Measurements from ENCODE around the gene DHX30. TPM values are rescaled to one million over a fixed set of nuclear protein-coding genes. Genes with fewer than 3 reads are reported as not detected.
A peak's percentile ranks its signal among the peaks of the same experiment; 100 is the strongest.

DHX30 gene
- total RNA-seq, 2 donors from 2014 or later: 48.8 to 93.8 TPM

- no peak overlapping the region for H3K4me3 Mint-ChIP-seq
- peaks cover 91% of the 10 kb centered on the region for H3K36me3 Mint-ChIP-seq (ENCODE audit: low read depth)
- H3K9me3 Mint-ChIP-seq: no peaks in the 10 kb centered on the region
- no peaks in the 10 kb centered on the region for H3K4me1 Mint-ChIP-seq
- no peak overlapping the region for H3K27ac Mint-ChIP-seq
- no peak for ATAC-seq (replicated peaks)
- no peaks in the 10 kb centered on the region for H3K27me3 Mint-ChIP-seq
Observed at GRCh38 chr3:47846186-47846879, 43.4 kb downstream of the DHX30 start.

GRCh38 chr3:47846880-47847248 is 43.9 kb downstream of the DHX30 start:
- no peak for ATAC-seq (replicated peaks)
- H3K9me3 Mint-ChIP-seq: no peaks in the 10 kb centered on the region
- peaks cover 86% of the 10 kb centered on the region for H3K36me3 Mint-ChIP-seq (ENCODE audit: low read depth)
- no peaks in the 10 kb centered on the region for H3K27me3 Mint-ChIP-seq
- no peak overlapping the region for H3K4me3 Mint-ChIP-seq
- H3K27ac Mint-ChIP-seq: no peak overlapping the region
- no peaks in the 10 kb centered on the region for H3K4me1 Mint-ChIP-seq

GRCh38 chr3:47847260-47847659 is 44.3 kb downstream of the DHX30 start:
- H3K4me3 Mint-ChIP-seq: no peak overlapping the region
- peaks cover 85% of the 10 kb centered on the region for H3K36me3 Mint-ChIP-seq (ENCODE audit: low read depth)
- no peak overlapping the region for H3K27ac Mint-ChIP-seq
- H3K27me3 Mint-ChIP-seq: no peaks in the 10 kb centered on the region
- H3K4me1 Mint-ChIP-seq: no peaks in the 10 kb centered on the region
- no peak for ATAC-seq (replicated peaks)
- no peaks in the 10 kb centered on the region for H3K9me3 Mint-ChIP-seq

GRCh38 chr3:47847801-47848518 is 45.0 kb downstream of the DHX30 start:
- Mint-ChIP-seq H3K4me1 (no peaks in the 10 kb centered on the region), H3K9me3 (no peaks in the 10 kb centered on the region), H3K27ac (no peak overlapping the region), H3K36me3 (ENCODE audit: low read depth) (peaks cover 81% of the 10 kb centered on the region), H3K27me3 (no peaks in the 10 kb centered on the region), H3K4me3 (no peak overlapping the region)
- ATAC-seq (replicated peaks): no peak

- no peak overlapping the region for H3K27ac Mint-ChIP-seq
- ATAC-seq (replicated peaks): no peak
- no peaks in the 10 kb centered on the region for H3K9me3 Mint-ChIP-seq
- H3K36me3 Mint-ChIP-seq (ENCODE audit: low read depth): peaks cover 76% of the 10 kb centered on the region
- no peak overlapping the region for H3K4me3 Mint-ChIP-seq
- no peaks in the 10 kb centered on the region for H3K4me1 Mint-ChIP-seq
- H3K27me3 Mint-ChIP-seq: no peaks in the 10 kb centered on the region
Observed at GRCh38 chr3:47848599-47849117, 45.7 kb downstream of the DHX30 start.

GRCh38 chr3:47849186-47849698 is 46.3 kb downstream of the DHX30 start:
- Mint-ChIP-seq H3K27me3 (no peaks in the 10 kb centered on the region), H3K9me3 (no peaks in the 10 kb centered on the region), H3K4me1 (no peaks in the 10 kb centered on the region), H3K27ac (peak overlapping the region; percentile 63), H3K4me3 (no peak overlapping the region), H3K36me3 (ENCODE audit: low read depth) (peaks cover 76% of the 10 kb centered on the region)
- no peak for ATAC-seq (replicated peaks)

GRCh38 chr3:47849699-47850563 is 47.0 kb downstream of the DHX30 start:
- H3K4me3 Mint-ChIP-seq: no peak overlapping the region
- peak overlapping the region; percentile 68 for H3K27ac Mint-ChIP-seq
- H3K4me1 Mint-ChIP-seq: no peaks in the 10 kb centered on the region
- ATAC-seq (replicated peaks): peak; percentile 15
- H3K36me3 Mint-ChIP-seq (ENCODE audit: low read depth): peaks cover 72% of the 10 kb centered on the region
- no peaks in the 10 kb centered on the region for H3K27me3 Mint-ChIP-seq
- H3K9me3 Mint-ChIP-seq: no peaks in the 10 kb centered on the region

- Mint-ChIP-seq H3K9me3 (no peaks in the 10 kb centered on the region), H3K27me3 (no peaks in the 10 kb centered on the region), H3K4me3 (no peak overlapping the region), H3K27ac (peak overlapping the region; percentile 68), H3K36me3 (ENCODE audit: low read depth) (peaks cover 71% of the 10 kb centered on the region), H3K4me1 (no peaks in the 10 kb centered on the region)
- no peak for ATAC-seq (replicated peaks)
Observed at GRCh38 chr3:47850564-47851410, 47.8 kb downstream of the DHX30 start.

- Mint-ChIP-seq H3K9me3 (no peaks in the 10 kb centered on the region), H3K27ac (no peak overlapping the region), H3K27me3 (no peaks in the 10 kb centered on the region), H3K36me3 (ENCODE audit: low read depth) (peaks cover 74% of the 10 kb centered on the region), H3K4me1 (no peaks in the 10 kb centered on the region), H3K4me3 (no peak overlapping the region)
- no peak for ATAC-seq (replicated peaks)
Observed at GRCh38 chr3:47851888-47852603, 49.1 kb downstream of the DHX30 start.

GRCh38 chr3:47852604-47853602 is 50.0 kb downstream of the DHX30 start:
- ATAC-seq (replicated peaks): no peak
- no peak overlapping the region for H3K27ac Mint-ChIP-seq
- H3K9me3 Mint-ChIP-seq: no peaks in the 10 kb centered on the region
- H3K4me1 Mint-ChIP-seq: no peaks in the 10 kb centered on the region
- H3K36me3 Mint-ChIP-seq (ENCODE audit: low read depth): peaks cover 76% of the 10 kb centered on the region
- no peak overlapping the region for H3K4me3 Mint-ChIP-seq
- H3K27me3 Mint-ChIP-seq: no peaks in the 10 kb centered on the region

- Mint-ChIP-seq H3K4me1 (no peaks in the 10 kb centered on the region), H3K4me3 (no peak overlapping the region), H3K36me3 (ENCODE audit: low read depth) (peaks cover 72% of the 10 kb centered on the region), H3K9me3 (no peaks in the 10 kb centered on the region), H3K27ac (no peak overlapping the region), H3K27me3 (no peaks in the 10 kb centered on the region)
- ATAC-seq (replicated peaks): no peak
Observed at GRCh38 chr3:47854267-47854666, 51.3 kb downstream of the DHX30 start.

- no peaks in the 10 kb centered on the region for H3K4me1 Mint-ChIP-seq
- no peak overlapping the region for H3K27ac Mint-ChIP-seq
- no peak overlapping the region for H3K4me3 Mint-ChIP-seq
- H3K36me3 Mint-ChIP-seq (ENCODE audit: low read depth): peaks cover 71% of the 10 kb centered on the region
- H3K27me3 Mint-ChIP-seq: no peaks in the 10 kb centered on the region
- H3K9me3 Mint-ChIP-seq: no peaks in the 10 kb centered on the region
- no peak for ATAC-seq (replicated peaks)
Observed at GRCh38 chr3:47854720-47855455, 52.0 kb downstream of the DHX30 start.
